HG02798 (cell line): ENCODE measurements around the gene TMEM119.
A peak's percentile ranks its signal among the peaks of the same experiment; 100 is the strongest.
"Not testable (repeated sequence)": the region's sequence is repeated elsewhere in the genome, so short reads cannot be mapped to it uniquely, and the experiment has no call there.

ENCODE experiments used
- ATAC-seq: cut with Tn5 transposase; IDR thresholded peaks from one replicate; pipeline ENCODE4 v1.9.1; 2021; ENCODE audit warnings: mild to moderate bottlenecking; ENCODE audit not compliant: unreplicated experiment, poor library complexity

Gene TMEM119

DNA sequence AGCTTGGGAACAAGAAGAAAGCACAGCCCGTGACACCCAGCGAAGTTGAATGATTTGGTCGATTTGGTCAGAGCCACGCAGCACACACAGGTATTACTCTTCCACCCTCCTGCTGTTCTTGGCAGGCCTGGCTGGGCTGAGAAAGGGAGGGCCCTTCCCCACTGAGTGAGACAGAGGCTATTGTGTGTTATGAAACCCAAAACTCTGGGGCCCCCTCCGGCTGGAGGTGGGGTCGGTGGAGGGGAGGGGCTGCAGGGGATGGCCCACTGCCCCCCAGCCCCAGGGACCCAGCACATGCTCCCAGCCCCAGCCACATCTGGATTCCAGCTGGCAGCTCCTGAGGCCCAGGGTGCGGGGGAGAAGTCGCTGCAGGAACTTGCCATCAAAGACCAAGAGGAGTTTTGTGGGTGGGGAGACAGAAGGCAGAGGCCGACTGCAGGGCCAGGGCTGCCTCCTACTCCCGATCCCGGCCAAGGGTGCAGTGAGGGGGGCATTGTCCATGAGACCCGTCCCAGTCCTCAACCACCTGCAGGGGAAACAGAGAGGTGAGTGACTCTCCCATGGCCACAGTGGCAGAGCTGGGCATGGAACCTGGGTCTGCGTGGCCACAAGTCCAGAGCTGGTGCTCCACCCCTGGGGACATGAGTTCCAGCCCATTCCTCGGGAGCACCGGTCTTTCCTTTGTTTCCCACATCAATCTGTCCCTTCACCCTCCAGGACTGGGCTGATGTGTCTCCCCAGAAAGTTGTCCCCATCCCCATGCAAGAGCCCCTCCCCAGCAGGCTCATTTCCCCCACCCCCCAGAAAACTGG is 8.7 kb downstream of the TMEM119 start:
- no peak for ATAC-seq

DNA sequence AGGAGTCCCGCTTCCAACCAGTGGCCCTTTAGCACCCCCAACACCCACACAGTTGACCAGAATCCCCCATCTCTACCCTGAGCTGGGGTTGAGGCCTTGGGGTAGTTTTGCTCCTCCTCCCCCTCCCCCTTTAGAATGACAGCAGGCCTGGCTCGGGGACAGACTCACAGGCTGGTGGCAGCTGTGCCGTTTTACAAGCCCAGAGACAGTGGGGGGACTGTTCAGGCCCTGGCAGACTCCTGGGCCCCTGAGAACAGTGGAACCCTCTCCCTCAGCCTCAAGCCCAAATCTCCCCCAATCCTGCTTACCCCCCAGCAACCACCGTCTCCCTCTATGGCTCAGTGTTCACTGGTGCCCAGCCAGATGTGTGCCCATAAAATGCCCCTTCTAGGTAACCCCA is 10.1 kb downstream of the TMEM119 start:
- ATAC-seq = no peak

DNA sequence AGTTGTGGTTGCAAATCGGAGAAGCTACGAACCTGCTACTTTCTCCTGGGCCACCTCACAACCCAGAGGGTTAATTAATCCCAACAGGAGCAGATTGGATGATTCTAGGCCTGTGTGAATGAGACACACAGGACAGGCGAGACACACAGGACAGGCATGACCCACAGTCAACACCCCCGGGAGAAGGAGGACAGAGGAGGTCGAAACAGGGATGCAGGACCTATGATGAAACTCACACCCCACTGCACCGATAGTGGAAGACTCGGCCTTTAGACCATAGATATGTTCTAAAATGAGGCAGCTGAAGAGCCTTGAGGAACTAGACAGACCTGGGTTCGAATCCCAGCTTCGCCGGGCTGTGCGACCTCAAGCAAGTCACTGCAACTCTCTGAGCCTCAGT is 11.6 kb downstream of the TMEM119 start:
- ATAC-seq = no peak

DNA sequence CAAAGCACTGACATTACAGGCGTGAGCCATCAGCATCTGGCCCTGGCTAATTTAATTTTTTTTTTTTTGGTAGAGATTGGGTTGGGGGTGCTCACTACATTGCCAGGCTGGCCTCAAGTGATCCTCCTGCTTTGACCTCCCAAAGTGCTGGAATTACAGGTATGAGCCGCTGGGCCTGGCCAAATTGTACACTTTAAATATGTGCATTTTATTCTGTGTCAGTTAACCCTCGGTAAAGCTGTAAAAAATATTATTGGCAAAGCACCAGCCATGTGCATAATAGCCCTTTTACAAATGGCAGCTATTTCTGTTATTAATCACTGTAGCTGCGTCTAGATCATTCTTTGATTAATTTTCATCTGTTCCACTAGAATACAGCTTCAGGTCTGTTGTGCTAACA is 12.0 kb downstream of the TMEM119 start:
- ATAC-seq = no peak

DNA sequence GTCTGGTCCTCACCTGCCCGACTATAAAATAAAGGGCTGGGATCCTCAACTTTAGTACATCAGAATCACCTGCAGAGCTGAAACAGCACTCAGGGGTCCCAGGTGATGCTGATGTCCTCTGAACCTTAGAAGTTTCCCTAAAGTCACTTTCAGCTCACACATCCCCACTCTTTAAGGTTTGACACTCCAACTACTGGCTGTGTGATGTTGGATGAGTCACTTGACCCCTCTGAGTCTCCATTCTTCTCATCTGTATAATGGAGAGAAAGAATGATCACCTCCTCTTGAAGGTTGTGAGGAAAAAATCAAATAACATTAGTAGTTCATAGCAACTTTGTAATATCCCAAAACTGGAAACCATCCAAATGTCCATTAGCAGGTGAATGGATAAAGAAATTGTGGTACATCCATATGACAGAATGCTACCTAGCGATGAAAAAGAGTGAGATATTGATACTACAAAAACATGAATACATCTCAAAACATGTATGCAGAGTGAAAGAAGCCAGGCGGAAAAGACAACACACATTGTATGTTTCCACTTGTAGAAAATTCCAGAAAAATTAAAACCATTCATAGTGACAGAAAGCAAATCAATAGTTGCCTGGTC is 13.3 kb downstream of the TMEM119 start:
- ATAC-seq = no peak

DNA sequence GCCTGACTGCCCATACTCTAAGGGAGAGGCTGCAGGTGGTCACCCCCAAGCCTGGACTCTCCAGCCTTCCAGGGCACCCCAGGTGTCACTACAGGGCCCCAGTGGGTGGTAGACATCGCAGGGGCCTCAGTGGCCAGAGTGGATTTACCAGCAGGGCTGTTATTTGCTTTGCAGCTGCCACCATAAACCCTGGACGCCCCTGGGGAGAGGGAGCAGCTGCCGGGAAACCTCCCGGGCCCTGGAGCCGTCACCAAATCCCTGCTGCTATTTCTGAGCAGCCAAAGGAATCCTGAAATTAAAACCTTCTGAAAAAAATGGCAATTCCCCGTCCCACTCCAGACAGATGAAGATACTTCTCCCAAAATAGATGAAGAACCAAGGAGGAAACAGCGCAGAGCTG is 13.9 kb downstream of the TMEM119 start:
- ATAC-seq = no peak

DNA sequence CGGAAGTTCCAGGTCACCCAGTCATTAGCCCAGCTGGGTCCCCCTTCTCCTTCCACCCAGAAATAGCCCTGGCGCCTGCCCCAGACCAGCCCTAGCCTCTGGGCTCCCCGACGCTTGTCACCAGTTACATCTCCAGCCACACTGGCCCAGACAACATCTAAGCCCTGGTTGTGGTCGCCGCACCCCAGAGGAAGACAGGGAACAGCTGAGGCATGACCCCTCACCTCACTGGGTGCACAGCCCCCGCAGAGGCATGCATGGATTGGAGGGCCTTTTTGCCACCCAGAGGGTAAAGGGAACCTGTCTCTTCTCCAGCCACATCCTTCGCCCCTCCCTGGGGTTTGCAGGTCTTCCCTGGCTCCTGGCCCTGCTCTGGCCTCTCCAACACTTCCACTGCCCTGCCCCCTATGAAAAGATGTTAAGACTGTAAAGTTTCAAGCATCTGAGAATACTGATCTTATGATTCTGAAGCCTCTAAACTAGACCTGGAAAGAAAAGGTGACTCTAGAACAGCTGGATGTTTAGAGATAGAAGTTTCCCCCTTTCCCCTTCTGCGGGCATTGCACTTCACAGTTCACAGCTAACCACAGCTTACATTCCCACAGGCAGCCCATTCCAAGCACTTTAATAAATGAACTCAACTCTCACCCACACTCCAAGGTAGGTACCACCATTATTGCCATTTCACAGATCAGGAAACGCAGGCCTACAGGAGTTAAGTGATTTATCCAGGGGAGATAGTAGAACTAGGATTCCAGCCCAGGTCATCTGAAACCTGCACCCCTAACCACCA is 14.7 kb downstream of the TMEM119 start:
- ATAC-seq = no peak

DNA sequence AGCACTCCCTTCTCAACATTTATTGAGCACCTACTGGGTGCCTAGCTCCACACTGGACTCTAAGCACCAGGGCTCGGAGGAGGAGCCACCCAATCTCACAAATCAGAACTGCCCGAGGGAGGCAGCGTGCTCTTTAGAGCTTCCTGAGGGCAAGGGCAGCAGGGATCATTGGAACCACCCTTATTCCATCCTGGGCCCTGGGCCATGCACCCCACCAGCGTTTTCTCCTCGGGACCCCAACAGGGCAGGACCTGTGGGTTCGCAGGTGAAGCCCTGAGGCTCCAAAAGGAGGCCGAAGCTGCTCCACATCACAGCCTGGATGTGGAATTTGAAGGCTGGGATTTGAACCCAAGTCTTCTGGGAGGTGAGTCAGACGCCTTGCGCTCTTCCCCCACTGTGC is 15.4 kb downstream of the TMEM119 start:
- ATAC-seq = no peak

DNA sequence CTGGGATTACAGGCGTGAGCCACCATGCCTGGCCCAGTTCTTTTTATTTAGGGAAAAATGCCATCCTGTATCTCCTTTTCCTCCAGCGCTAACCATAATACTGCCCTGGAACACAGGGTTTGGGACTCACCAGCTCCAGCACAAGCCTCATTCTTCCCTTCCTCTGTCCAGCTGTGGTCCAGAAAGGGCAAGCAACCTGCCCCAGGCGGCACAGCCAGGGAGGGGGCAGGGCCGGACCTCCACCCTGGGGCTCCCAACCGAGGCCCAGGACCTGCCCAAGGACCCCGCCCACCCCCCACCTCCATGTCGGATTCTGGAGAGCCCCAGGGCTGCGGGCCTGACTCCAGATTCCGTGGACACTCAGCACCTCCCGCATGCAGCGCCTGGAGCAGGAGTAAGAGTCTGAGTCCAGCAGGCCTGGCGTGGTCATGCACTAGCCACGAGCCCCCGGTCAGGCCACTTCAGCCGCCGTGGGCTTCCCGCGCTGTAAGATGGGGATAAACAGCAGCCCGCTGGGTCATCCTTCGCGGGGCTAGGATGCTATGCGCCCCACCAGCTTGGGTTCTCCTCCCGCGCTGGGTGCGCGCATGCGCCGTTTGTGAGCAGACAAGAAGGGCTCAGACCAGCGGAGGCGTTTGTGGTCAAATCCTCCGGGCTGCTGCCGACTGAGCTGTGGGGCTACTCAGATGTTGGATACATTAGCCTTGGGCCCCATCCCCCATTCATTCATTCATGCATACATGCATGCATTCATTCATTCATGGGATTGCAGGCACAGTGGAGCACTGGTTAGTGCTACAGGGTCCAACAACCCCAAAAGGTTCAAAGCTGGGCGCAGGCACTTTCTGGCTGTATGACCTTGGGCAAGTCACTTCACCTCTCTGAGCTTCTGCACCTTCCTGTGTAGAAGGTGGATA is 16.3 kb downstream of the TMEM119 start:
- ATAC-seq = no peak

DNA sequence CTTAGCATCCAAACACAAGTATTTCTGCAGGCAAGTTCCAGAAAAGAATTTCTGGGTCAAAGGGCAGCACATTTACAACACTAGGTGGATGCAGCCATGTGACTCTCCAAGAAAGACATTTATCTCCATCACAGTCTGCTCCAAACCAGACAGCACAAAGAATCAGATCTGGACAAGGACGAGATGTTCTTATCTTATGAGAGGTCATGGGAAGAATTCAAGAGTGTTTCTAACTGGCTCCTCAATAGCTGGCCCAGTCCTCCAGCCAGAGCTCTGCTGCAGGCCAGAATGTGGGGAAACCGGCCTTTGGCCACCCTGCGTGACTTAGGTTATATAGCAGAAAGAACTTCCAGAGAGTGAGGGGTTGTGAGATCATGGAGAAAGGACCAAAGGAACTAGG is 17.4 kb downstream of the TMEM119 start:
- no peak for ATAC-seq

DNA sequence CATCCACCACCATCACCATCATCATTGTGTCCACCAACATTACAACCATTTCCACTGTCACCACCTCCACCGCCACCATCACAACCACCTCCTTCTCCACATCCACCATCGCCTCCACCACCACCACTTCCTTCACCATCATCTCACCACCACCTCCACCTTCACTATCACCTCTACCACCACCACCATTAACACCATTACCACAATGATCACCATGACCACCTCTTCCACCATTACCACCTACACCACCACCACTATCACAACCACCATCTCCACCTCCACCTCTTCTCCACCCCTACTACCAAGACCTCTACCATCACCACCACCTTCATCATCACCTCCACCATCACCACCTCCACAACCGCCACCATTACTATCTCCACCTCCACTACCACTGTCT is 19.1 kb downstream of the TMEM119 start:
- ATAC-seq = no peak

DNA sequence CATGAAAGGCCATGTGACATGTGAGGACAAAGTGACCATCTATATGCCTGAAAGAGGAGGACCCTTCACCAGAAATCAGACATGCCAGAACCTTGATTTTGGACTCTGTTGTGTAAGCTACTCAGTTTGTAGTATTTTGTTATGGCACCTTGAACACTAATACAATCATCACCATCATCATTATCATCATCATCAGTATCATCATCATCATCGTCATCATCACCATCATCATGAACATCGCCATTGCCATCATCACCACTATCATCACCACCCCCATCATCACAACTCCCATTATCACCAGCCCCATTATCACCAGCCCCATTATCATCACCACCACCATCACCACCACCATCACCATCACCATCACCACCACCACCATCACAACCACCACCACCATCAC is 19.6 kb downstream of the TMEM119 start:
- no peak for ATAC-seq

DNA sequence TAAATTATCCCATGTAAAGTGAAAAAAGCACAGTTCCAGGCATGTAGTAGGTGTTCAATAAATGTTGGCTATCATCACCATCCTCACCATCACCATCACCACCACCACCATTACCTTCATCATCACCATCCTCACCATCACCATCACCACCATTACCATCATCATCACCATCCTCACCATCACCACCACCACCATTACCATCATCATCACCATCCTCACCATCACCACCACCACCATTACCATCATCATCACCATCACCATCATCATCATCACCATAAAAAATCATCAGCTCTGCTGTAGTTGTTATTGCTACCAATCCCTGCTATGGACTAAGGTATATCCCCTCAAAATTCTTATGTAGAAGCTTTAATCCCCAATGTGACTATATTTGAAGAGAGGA is 20.4 kb downstream of the TMEM119 start:
- no peak for ATAC-seq

DNA sequence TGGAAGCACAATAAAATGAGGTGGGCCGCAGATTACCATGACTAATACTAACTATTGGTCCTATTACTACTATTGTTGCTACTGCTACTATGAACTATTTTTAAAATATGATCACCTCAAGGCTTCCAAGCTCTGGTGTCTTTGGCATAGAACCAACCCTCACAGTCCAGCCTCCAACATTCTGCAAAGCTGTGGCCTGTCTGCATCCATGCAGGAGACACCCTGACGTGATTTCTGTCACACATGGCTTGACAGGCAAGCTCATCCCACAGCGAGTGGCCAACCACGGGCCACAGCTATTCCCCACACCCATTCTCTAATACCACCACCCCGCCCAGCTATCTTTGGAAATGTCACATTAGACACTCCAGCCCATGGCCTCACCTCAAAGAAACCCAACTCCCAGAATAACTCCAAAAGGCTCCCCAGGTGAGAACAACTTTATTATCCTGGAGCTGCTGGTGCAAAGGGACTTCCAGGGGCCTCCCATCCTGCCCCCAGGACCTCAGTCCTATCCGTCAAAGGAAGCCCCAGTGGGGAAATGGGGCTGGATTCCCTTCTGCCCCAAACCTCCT is 21.1 kb downstream of the TMEM119 start:
- ATAC-seq = no peak

DNA sequence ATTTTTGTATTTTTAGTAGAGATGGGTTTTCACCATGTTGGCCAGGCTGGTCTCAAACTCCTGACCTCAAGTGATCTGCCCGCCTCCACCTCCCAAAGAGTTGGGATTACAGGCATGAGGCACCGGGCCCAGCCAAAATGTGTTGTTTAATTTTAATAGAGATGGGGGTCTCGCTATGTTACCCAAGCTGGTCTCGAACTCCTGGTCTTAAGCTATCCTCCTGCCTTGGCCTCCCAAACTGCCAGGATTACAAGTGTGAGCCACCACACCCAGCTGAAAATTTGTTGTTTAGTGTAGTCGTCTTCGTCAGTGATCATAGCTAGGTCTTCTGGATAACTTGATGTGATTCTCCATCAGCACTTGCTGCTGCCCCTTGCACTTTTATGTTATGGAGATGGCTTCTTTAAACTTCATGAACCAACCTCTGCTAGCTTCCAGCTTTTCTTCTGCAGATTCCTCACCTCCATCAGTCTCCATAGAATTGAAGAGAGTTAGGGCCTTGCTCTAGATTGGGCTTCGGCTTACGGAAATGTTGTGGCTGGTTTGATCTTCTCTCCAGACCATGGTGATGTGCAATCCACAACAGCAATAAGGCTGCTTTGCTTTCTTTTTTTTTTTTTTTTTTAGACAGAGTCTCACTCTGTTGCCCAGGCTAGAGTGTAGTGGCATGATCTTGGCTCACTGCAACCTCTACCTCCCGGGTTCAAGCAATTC is 22.5 kb downstream of the TMEM119 start:
- ATAC-seq = no peak

DNA sequence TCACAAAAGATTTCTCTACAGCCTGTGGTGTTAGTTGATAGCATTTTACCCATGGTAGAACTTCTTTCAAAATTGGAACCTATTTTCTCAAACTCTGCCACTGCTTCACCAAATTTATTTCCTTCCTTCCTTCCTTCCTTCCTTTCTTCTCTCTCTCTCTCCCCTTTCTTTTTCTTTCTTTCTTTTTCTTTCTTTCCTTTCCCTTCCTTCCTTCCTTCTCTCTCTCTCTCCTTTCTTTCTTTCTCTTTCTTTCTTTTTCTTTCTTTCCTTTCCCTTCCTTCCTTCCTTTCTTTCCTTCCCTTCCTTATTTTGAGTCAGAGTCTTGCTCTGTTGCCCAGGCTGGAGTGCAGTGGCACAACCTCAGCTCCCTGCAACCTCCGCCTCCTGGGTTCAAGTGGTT is 23.6 kb downstream of the TMEM119 start:
- not testable (repeated sequence) for ATAC-seq

DNA sequence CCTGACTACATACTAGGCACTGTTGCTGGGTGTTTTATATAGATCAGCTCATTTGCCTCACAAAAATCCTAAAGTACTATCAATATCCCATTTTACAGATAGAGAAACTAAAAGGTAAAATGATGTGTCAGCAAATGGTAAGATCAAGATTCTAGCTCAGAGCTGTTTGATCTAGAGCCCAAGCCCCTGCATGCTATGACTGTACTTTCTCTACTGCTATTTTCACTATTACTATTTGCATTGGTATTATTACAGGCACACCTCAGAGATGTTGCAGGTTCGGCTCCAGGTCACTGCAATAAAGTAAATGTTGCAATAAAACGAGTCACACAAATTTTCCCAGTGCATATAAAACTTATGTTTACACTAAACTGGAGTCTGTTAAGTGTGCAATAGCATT is 24.6 kb downstream of the TMEM119 start:
- no peak for ATAC-seq

DNA sequence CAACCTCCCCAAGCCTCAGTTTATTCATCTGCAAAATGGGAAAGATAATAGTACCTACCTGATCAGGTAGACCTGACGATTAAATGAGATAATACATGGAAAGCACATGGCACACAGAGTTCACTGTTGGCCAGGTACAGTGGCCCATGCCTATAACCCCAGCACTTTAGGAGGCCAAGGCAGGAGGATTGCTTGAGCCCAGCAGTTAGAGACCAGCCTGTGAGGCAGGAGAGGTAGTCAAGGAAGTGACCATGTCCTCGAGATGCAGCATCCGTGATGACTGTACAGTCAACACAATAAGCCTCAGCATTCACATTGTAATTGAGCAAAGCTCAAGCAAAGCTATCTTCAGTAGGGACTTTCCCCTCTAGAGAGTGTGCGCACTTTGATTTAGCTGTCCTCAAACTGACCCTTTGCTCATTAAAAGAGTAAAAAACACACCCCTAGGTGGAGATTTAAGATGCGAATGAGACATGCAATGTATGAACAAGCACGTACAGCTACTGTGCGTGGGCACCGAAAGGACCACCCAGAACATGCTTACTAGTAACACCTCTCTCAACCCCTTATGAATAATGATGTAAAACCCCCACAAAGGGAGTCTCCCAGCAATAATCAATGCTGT is 25.6 kb downstream of the TMEM119 start:
- ATAC-seq = peak; percentile 29

DNA sequence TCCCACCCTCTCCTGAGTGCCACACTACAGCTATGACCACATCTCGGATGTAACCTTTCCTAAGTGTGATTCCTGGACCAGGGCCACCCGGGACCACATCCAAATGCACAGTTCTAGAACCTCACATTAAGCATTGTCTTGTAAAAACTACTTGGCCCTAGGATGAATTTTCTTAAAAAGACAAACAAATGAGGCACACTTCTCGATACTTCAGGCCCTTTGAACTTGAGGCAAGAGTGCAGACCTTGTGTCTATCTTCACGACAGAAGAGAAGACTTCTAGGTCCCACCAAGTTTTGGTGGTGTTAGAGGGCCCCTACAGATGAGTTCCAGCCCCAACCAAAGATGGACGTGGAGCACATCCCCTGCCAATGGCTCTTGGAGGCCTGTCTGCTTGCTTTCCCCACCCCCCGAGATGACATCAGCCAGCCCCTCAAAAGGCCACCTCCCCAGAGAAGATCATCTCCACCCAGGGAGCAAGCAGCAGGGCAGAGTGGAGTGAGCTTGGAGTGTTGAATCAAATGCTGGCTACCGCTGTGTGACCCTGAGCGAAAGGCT is 26.2 kb downstream of the TMEM119 start:
- no peak for ATAC-seq
